HCT116 (cell line): ENCODE results near the gene PTN. TPM values are rescaled to one million over a fixed set of nuclear protein-coding genes. Genes with fewer than 3 reads are reported as not detected.

Experiments used
- ATAC-seq: fragments of 200-7000 bp; cut with Tn5 transposase; 2 replicates; pipeline ENCODE4 v1.9.1; 2020; ENCODE audit warnings: mild to moderate bottlenecking, moderate library complexity
- BruUV-seq: library from RNA; stranded (reverse); fragments of 400-500 nt; replicated peaks from 2 replicates; lab custom pipeline; 2021; lab: Mats Ljungman, UMichigan
- CTCF ChIA-PET: fragments of 300-600 bp; sonication (Branson Sonifier 250); formaldehyde crosslinking; loops from one replicate; lab custom pipeline; 2021; ENCODE audit warnings: antibody characterized with exemption; lab: Charles Lee
- POLR2A ChIA-PET: fragments of 300-600, 350-600 bp; sonication (Branson Sonifier 250); formaldehyde crosslinking; loops from one replicate; lab custom pipeline; 2021; ENCODE audit warnings: antibody characterized with exemption; lab: Charles Lee
- RAD21 ChIA-PET, 2 experiments: fragments of 300-600 bp; sonication (Branson Sonifier 250); formaldehyde crosslinking; loops; one replicate each; lab custom pipeline; 2023; ENCODE audit warnings: low total read pairs in 2 of 2; ENCODE audit not compliant: uncharacterized antibody in 2 of 2, unreplicated experiment in 2 of 2, low non-redundant PET in 1 of 2; lab: Charles Lee
- DNase-seq: peaks from one replicate; pipeline ENCODE4 v3.0.0-alpha.2; 2010; ENCODE audit warnings: low read depth, low spot score
- H2AFZ ChIP-seq: fragments of 200-600 bp; shearing (Covaris generic), sonication (generic); 2 replicates; pipeline ENCODE4 v1.6.1; 2017; ENCODE audit warnings: low read depth, mixed run types, mixed read lengths, antibody characterized with exemption, low read length; ENCODE audit not compliant: poor library complexity, severe bottlenecking
- H3K27ac ChIP-seq: 2 replicates; pipeline ENCODE4 v1.5.1; 2012; ENCODE audit warnings: low read depth, low read length
- H3K27me3 ChIP-seq: fragments of 200-600 bp; sonication (generic); 2 replicates; pipeline ENCODE4 v1.6.1; 2016; ENCODE audit warnings: mixed run types, low read length, mixed read lengths; ENCODE audit not compliant: insufficient read depth
- H3K36me3 ChIP-seq, 2 experiments: fragments of 200-500 bp in 1 of 2; fragments of 200-600 bp in 1 of 2; sonication (Bioruptor generic) in 1 of 2; sonication (generic) in 1 of 2; 2 replicates each; pipeline versions ENCODE4 v1.5.1 to v1.6.1; 2014 to 2016; ENCODE audit warnings: low read length in 2 of 2, inconsistent platforms in 1 of 2, mixed read lengths in 1 of 2, mixed run types in 1 of 2; ENCODE audit not compliant: insufficient read depth in 2 of 2, control insufficient read depth in 1 of 2
- H3K4me1 ChIP-seq, 2 experiments: fragments of 200-600 bp in 1 of 2; sonication (generic) in 1 of 2; 2 replicates each; pipeline versions ENCODE4 v1.5.1 to v1.6.1; 2012 to 2017; ENCODE audit warnings: low read length in 2 of 2, inconsistent platforms in 1 of 2, mild to moderate bottlenecking in 1 of 2, mixed read lengths in 1 of 2, mixed run types in 1 of 2, moderate library complexity in 1 of 2; ENCODE audit not compliant: insufficient read depth in 2 of 2, control insufficient read depth in 1 of 2
- H3K4me2 ChIP-seq: fragments of 200-600 bp; sonication (generic); 2 replicates; pipeline ENCODE4 v1.6.1; 2017; ENCODE audit warnings: mixed run types, low read length, mixed read lengths
- H3K4me3 ChIP-seq, 2 experiments: fragments of 200-600 bp in 1 of 2; sonication (generic) in 1 of 2; replicated peaks in 1 of 2; 2 replicates each; pipeline ENCODE4 v1.5.1; 2011 to 2016; ENCODE audit warnings: low read length in 2 of 2, control low read depth in 1 of 2, low read depth in 1 of 2, mild to moderate bottlenecking in 1 of 2, mixed read lengths in 1 of 2, mixed run types in 1 of 2
- H3K79me2 ChIP-seq: fragments of 200-600 bp; sonication (generic); 2 replicates; pipeline ENCODE4 v1.6.1; 2017; ENCODE audit warnings: mild to moderate bottlenecking, mixed run types, low read length, moderate library complexity, mixed read lengths; ENCODE audit not compliant: insufficient read depth
- H3K9ac ChIP-seq: fragments of 200-600 bp; sonication (generic); 2 replicates; pipeline ENCODE4 v1.6.1; 2016; ENCODE audit warnings: low read length, mixed read lengths
- H3K9me2 ChIP-seq: fragments of 200-600 bp; sonication (generic), shearing (Covaris generic); 2 replicates; pipeline ENCODE4 v1.6.1; 2017; ENCODE audit warnings: mixed run types, mild to moderate bottlenecking, moderate library complexity; ENCODE audit not compliant: insufficient read depth
- H3K9me3 ChIP-seq, 2 experiments: fragments of 200-500 bp in 1 of 2; fragments of 200-600 bp in 1 of 2; sonication (Bioruptor generic) in 1 of 2; sonication (generic) in 1 of 2; 2 replicates each; pipeline ENCODE4 v1.6.1; 2014 to 2017; ENCODE audit warnings: low read length in 2 of 2, mixed read lengths in 2 of 2, inconsistent platforms in 1 of 2, low read depth in 1 of 2, mild to moderate bottlenecking in 1 of 2, mixed run types in 1 of 2, moderate library complexity in 1 of 2; ENCODE audit not compliant: control insufficient read depth in 1 of 2, insufficient read depth in 1 of 2
- H4K20me1 ChIP-seq: fragments of 200-600 bp; sonication (generic), shearing (Covaris generic); 2 replicates; pipeline ENCODE4 v1.6.1; 2017; ENCODE audit warnings: mixed run types, mild to moderate bottlenecking, moderate library complexity; ENCODE audit not compliant: insufficient read depth
- CBX3 ChIP-seq: IDR thresholded peaks from 2 replicates; pipeline ENCODE4 v1.6.1; 2012; ENCODE audit warnings: low read depth
- CEBPB ChIP-seq: IDR thresholded peaks from 2 replicates; pipeline ENCODE4 v1.6.1; 2012; ENCODE audit warnings: low read depth
- CTCF ChIP-seq, 3 experiments: fragments of 200-600 bp in 1 of 3; sonication (generic) in 1 of 3; IDR thresholded peaks in 2 of 3; conservative IDR thresholded peaks in 1 of 3; 2 replicates each; pipeline ENCODE4 v1.5.1; 2012 to 2017; ENCODE audit warnings: low read depth in 2 of 3, low read length in 2 of 3, antibody characterized with exemption in 1 of 3, borderline replicate concordance in 1 of 3, control low read depth in 1 of 3, mild to moderate bottlenecking in 1 of 3, mixed read lengths in 1 of 3, mixed run types in 1 of 3, moderate library complexity in 1 of 3; ENCODE audit not compliant: insufficient read depth in 1 of 3
- EGR1 ChIP-seq: IDR thresholded peaks from 2 replicates; pipeline ENCODE4 v1.6.1; 2012; ENCODE audit warnings: low read depth
- ELF1 ChIP-seq: IDR thresholded peaks from 2 replicates; pipeline ENCODE4 v1.6.1; 2012; ENCODE audit warnings: low read depth, borderline replicate concordance
- FOSL1 ChIP-seq: IDR thresholded peaks from 2 replicates; pipeline ENCODE4 v1.6.1; 2012; ENCODE audit warnings: low read depth
- MAX ChIP-seq: IDR thresholded peaks from 2 replicates; pipeline ENCODE4 v1.6.1; 2012
- POLR2A ChIP-seq: IDR thresholded peaks from 2 replicates; pipeline ENCODE4 v1.7.0; 2011; ENCODE audit warnings: borderline replicate concordance; ENCODE audit not compliant: insufficient read depth, insufficient read length; ENCODE audit errors: extremely low read depth
- POLR2AphosphoS5 ChIP-seq: IDR thresholded peaks from 2 replicates; pipeline ENCODE4 v1.6.1; 2011; ENCODE audit warnings: mild to moderate bottlenecking, low read depth, low read length, moderate library complexity
- RAD21 ChIP-seq: IDR thresholded peaks from 2 replicates; pipeline ENCODE4 v1.6.1; 2012; ENCODE audit warnings: low read depth, mild to moderate bottlenecking
- REST ChIP-seq: IDR thresholded peaks from 2 replicates; pipeline ENCODE4 v1.6.1; 2012; ENCODE audit warnings: low read depth
- SP1 ChIP-seq: IDR thresholded peaks from 2 replicates; pipeline ENCODE4 v1.6.1; 2012; ENCODE audit warnings: low read depth
- SRF ChIP-seq: IDR thresholded peaks from 2 replicates; pipeline ENCODE4 v1.6.1; 2012; ENCODE audit warnings: low read depth
- ZBTB33 ChIP-seq: IDR thresholded peaks from 2 replicates; pipeline ENCODE4 v1.6.1; 2011; ENCODE audit warnings: mild to moderate bottlenecking, low read length, moderate library complexity; ENCODE audit not compliant: insufficient replicate concordance; ENCODE audit errors: extremely low read depth
- intact Hi-C: fragments of 100-400 bp; cut with micrococcal nuclease; formaldehyde crosslinking; loops from 2 replicates; pipeline ENCODE4 v1.10.0; 2022
- total RNA-seq: library from RNA; stranded (reverse); gene quantifications from one replicate; pipeline ENCODE4 v1.2.1, GENCODE V29; 2021; ENCODE audit not compliant: unreplicated experiment

Gene PTN
- total RNA-seq, 1 experiment from 2014 or later, result not detected

GRCh38 chr7:137304165-137304564 is 39.4 kb downstream of the PTN start:
- Histone ChIP-seq H3K4me1 (no peaks in the 10 kb centered on the region), H3K4me2 (no peak overlapping the region), H3K9me3 (peaks cover 0 to 11% of the 10 kb centered on the region in 2 experiments; a peak in 2 of 4 replicates), H3K27ac (no peak overlapping the region), H2AFZ (no peak overlapping the region), H3K9me2 (no peaks in the 10 kb centered on the region), H3K79me2 (no peaks in the 10 kb centered on the region), H3K36me3 (no peaks in the 10 kb centered on the region), H3K4me3 (no peak overlapping the region)
- no peak for DNase-seq
- CTCF ChIA-PET, result no interaction called here
- RAD21 ChIA-PET, result no interaction called here
- intact Hi-C loops, result no loop called here
- TF ChIP-seq ZBTB33, result no peak
- TF ChIP-seq SRF, result no peak
- TF ChIP-seq FOSL1, result no peak
- TF ChIP-seq CTCF (IDR thresholded peaks at IDR 0.05 in 2 of 3, conservative IDR thresholded peaks at IDR 0.05 in 1 of 3; ENCODE audit: borderline replicate concordance in 1 of 3, insufficient read depth in 1 of 3, low read depth in 2 of 3, low read length in 2 of 3), result no peak
- TF ChIP-seq CEBPB, result no peak
- no peak for TF ChIP-seq RAD21
- no peak for TF ChIP-seq MAX
- no peak for TF ChIP-seq ELF1
- no peak for TF ChIP-seq POLR2A
- no peak for TF ChIP-seq REST
- no peak for TF ChIP-seq POLR2AphosphoS5
- no peak for TF ChIP-seq CBX3
- no peak for TF ChIP-seq SP1
- no peak for TF ChIP-seq EGR1
- TF ChIP-seq, all 23 proteins: peak for 0
- H3K9ac ChIP-seq, result no peak overlapping the region
- no peaks in the 10 kb centered on the region for H3K27me3 ChIP-seq
- no peak for ATAC-seq
- no peaks in the 10 kb centered on the region for H4K20me1 ChIP-seq
- POLR2A ChIA-PET, result no interaction called here
- BruUV-seq, result no TSS peak
